Measurements from ENCODE around the gene DOCK3. TPM values are rescaled to one million over a fixed set of nuclear protein-coding genes. Genes with fewer than 3 reads are reported as not detected.

The DOCK3 gene
- total RNA-seq, 1 experiment from 2014 or later = 8.3 TPM

GRCh38 chr3:51373658-51374421 lies 699.1 kb downstream of the DOCK3 start:
- Histone ChIP-seq H2BK5ac (ENCODE audit: insufficient read length, low read length) (no peak overlapping the region), H4K20me1 (ENCODE audit: control insufficient read depth, insufficient read depth, insufficient read length) (no peaks in the 10 kb centered on the region), H2BK15ac (ENCODE audit: low read depth, low read length) (no peak overlapping the region), H3K23me2 (ENCODE audit: insufficient read length, low read depth, low read length, poor library complexity, severe bottlenecking) (no peaks in the 10 kb centered on the region), H3K18ac (ENCODE audit: insufficient read length, low read depth, low read length) (no peak overlapping the region), H4K91ac (ENCODE audit: insufficient read length, low read depth, low read length) (no peak overlapping the region), H3K27ac (ENCODE audit: insufficient read length, low read depth, low read length) (no peak overlapping the region), H2BK20ac (ENCODE audit: low read depth, low read length, poor library complexity, severe bottlenecking) (no peak overlapping the region), H4K5ac (ENCODE audit: insufficient read length, low read depth, low read length) (no peak overlapping the region), H2AK5ac (ENCODE audit: insufficient read length, low read length) (no peak overlapping the region), H4K8ac (replicated peaks; ENCODE audit: insufficient read length, low read depth, low read length) (no peak overlapping the region), H3K14ac (ENCODE audit: insufficient read depth, low read length) (no peak overlapping the region), H3K79me1 (ENCODE audit: insufficient read depth, low read depth, low read length, poor library complexity, severe bottlenecking) (no peaks in the 10 kb centered on the region), H3K79me2 (ENCODE audit: insufficient read depth, low read length) (no peaks in the 10 kb centered on the region), H3K23ac (ENCODE audit: insufficient read length, low read depth, low read length) (no peak overlapping the region), H3K9me3 (ENCODE audit: control insufficient read depth, low read depth, low read length) (no peaks in the 10 kb centered on the region), H3K4ac (ENCODE audit: low read depth, low read length) (no peak overlapping the region), H3K56ac (ENCODE audit: insufficient read length, low read depth, low read length) (no peak overlapping the region), H2BK12ac (ENCODE audit: insufficient read length, low read depth, low read length) (no peak overlapping the region), H3T11ph (ENCODE audit: low read length) (no peak overlapping the region), H3K27me3 (ENCODE audit: insufficient read depth, low read length) (no peaks in the 10 kb centered on the region), H2AFZ (ENCODE audit: low read length) (no peak overlapping the region), H3K4me2 (ENCODE audit: insufficient read depth, insufficient read length, low read length) (no peak overlapping the region), H3K4me1 (ENCODE audit: insufficient read depth, low read length) (no peaks in the 10 kb centered on the region), H3K9ac (ENCODE audit: extremely low read depth, insufficient read length, low read length) (no peak overlapping the region), H2BK120ac (ENCODE audit: low read depth, low read length, poor library complexity, severe bottlenecking) (no peak overlapping the region)
- Mint-ChIP-seq H3K4me3 (no peak overlapping the region), H3K4me1 (peaks cover 0 to 4% of the 10 kb centered on the region in 2 experiments; a peak in 2 of 4 replicates), H3K36me3 (ENCODE audit: insufficient read depth in 1 of 3, low read depth in 3 of 3) (peaks cover 0 to 9% (median 0%) of the 10 kb centered on the region in 3 experiments; a peak in 5 of 7 replicates), H3K27me3 (ENCODE audit: low read depth) (no peaks in the 10 kb centered on the region), H3K9me3 (no peaks in the 10 kb centered on the region), H3K27ac (no peak overlapping the region)
- no peak for DNase-seq
- no CpG with 5 or more reads among the region's 5 CpGs for WGBS (ENCODE audit: extremely low coverage, insufficient read length, low lambda C conversion rate)
- TF ChIP-seq, protein P1, sequence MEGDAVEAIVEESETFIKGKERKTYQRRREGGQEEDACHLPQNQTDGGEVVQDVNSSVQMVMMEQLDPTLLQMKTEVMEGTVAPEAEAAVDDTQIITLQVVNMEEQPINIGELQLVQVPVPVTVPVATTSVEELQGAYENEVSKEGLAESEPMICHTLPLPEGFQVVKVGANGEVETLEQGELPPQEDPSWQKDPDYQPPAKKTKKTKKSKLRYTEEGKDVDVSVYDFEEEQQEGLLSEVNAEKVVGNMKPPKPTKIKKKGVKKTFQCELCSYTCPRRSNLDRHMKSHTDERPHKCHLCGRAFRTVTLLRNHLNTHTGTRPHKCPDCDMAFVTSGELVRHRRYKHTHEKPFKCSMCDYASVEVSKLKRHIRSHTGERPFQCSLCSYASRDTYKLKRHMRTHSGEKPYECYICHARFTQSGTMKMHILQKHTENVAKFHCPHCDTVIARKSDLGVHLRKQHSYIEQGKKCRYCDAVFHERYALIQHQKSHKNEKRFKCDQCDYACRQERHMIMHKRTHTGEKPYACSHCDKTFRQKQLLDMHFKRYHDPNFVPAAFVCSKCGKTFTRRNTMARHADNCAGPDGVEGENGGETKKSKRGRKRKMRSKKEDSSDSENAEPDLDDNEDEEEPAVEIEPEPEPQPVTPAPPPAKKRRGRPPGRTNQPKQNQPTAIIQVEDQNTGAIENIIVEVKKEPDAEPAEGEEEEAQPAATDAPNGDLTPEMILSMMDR (conservative IDR thresholded peaks at IDR 0.05) = no peak

Measured in H9 (cell line).